Mucosa of stomach (tissue), 1 donor: Measurements from ENCODE around the gene DAO.

Experiments
- H3K27me3 ChIP-seq: one replicate; pipeline ENCODE4 v1.7.0; 2013; ENCODE audit warnings: mild to moderate bottlenecking, low read length; ENCODE audit not compliant: control insufficient read depth, insufficient read depth
- H3K36me3 ChIP-seq: one replicate; pipeline ENCODE4 v1.7.0; 2013; ENCODE audit warnings: low read length; ENCODE audit not compliant: control insufficient read depth, insufficient read depth
- H3K4me1 ChIP-seq: one replicate; pipeline ENCODE4 v1.7.0; 2013; ENCODE audit warnings: mild to moderate bottlenecking, low read length; ENCODE audit not compliant: control insufficient read depth, insufficient read depth
- H3K4me3 ChIP-seq: one replicate; pipeline ENCODE4 v1.7.0; 2013; ENCODE audit warnings: low read length
- H3K9ac ChIP-seq: one replicate; pipeline ENCODE4 v1.7.0; 2013; ENCODE audit warnings: mild to moderate bottlenecking, low read length, moderate library complexity
- H3K9me3 ChIP-seq: one replicate; pipeline ENCODE4 v1.7.0; 2013; ENCODE audit warnings: mild to moderate bottlenecking, low read length, moderate library complexity; ENCODE audit not compliant: control insufficient read depth
- donor health status: Pancreatic carcinoma.

Gene DAO

GRCh38 chr12:108879615-108880254 lies at the start of gene DAO:
TSS of gene DAO (plus strand) at chr12:108880092. CDS start at chr12:108885007, 4,915 bp downstream.
- Histone ChIP-seq H3K4me1 (no peaks in the 10 kb centered on the region), H3K4me3 (no peak within 1 kb of the TSS), H3K9ac (no peak within 1 kb of the TSS), H3K9me3 (no peaks in the 10 kb centered on the region), H3K27me3 (no peaks in the 10 kb centered on the region), H3K36me3 (no peaks in the 10 kb centered on the region)

GRCh38 chr12:108831309-108831991 lies 48.4 kb upstream of the DAO start:
- Histone ChIP-seq H3K4me1 (peaks cover 28% of the 10 kb centered on the region), H3K9ac (no peak overlapping the region)

GRCh38 chr12:108832208-108832607 lies 47.7 kb upstream of the DAO start:
- Histone ChIP-seq H3K27me3 (no peaks in the 10 kb centered on the region), H3K9me3 (no peaks in the 10 kb centered on the region), H3K36me3 (no peaks in the 10 kb centered on the region), H3K4me1 (peaks cover 25% of the 10 kb centered on the region), H3K9ac (no peak overlapping the region), H3K4me3 (no peak overlapping the region)

More at GRCh38 chr12:108831309-108831991, 48.4 kb upstream of the DAO start:
- Histone ChIP-seq H3K4me3 (no peak overlapping the region), H3K27me3 (no peaks in the 10 kb centered on the region), H3K36me3 (no peaks in the 10 kb centered on the region), H3K9me3 (no peaks in the 10 kb centered on the region)

DNA sequence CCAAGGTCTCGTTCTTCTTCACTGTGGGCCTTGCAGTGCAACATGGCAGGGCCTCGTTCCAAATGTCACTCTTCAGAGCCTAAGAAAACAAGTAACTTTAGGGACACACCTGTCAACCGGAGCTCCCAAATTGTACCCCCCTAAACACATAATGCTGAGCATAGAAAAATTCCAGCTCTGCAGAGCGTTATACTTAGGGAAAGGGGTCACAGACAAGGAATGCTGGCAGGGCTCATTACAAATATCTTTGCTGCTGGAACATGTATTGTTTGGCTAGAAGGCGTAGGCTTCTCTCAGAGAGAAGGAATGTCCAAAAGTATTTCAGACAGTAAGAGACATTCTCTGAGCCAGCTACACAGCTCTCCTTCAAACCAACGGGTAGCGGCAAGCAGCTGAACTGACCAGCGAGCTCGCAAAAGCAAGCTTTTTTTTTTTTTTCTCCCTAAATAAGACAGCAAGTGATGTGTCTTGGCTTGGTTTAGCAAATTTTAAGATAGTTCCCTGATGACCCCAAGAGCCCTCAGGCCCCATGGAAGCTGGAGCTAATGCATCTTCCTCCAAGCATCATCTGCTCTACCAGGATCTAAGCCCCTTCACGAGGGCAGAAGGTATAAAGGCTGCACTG lies 47.0 kb upstream of the DAO start:
- Histone ChIP-seq H3K4me3 (no peak overlapping the region), H3K9ac (no peak overlapping the region), H3K36me3 (no peaks in the 10 kb centered on the region), H3K27me3 (no peaks in the 10 kb centered on the region), H3K9me3 (no peaks in the 10 kb centered on the region), H3K4me1 (peaks cover 19% of the 10 kb centered on the region)

DNA sequence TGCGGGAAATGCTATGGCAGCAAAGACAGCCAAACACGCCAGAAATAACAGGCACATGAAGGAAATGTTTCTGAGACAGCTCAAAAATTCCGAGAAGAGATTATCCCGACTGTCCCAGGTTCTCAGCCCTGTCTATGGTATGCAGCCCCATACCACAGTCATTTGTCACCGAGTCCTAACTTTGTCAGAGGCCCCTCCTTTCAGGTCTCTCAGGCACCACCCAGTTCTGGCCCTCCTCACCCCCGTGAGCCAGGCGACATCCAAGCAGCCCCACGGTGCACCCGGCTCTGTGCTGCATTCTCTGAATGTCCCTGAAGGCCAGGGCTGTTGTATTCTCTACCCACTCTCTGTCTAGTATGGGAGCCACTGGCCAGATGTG lies 46.5 kb upstream of the DAO start:
- peaks cover 17% of the 10 kb centered on the region for H3K4me1 ChIP-seq
- H3K36me3 ChIP-seq = no peaks in the 10 kb centered on the region
- no peaks in the 10 kb centered on the region for H3K27me3 ChIP-seq
- H3K4me3 ChIP-seq = no peak overlapping the region
- no peaks in the 10 kb centered on the region for H3K9me3 ChIP-seq
- H3K9ac ChIP-seq = no peak overlapping the region

- Histone ChIP-seq H3K4me3 (no peak overlapping the region), H3K36me3 (no peaks in the 10 kb centered on the region), H3K4me1 (peaks cover 20% of the 10 kb centered on the region), H3K9ac (no peak overlapping the region), H3K27me3 (no peaks in the 10 kb centered on the region), H3K9me3 (no peaks in the 10 kb centered on the region)
Measured at GRCh38 chr12:108833757-108834472, 46.0 kb upstream of the DAO start.

DNA sequence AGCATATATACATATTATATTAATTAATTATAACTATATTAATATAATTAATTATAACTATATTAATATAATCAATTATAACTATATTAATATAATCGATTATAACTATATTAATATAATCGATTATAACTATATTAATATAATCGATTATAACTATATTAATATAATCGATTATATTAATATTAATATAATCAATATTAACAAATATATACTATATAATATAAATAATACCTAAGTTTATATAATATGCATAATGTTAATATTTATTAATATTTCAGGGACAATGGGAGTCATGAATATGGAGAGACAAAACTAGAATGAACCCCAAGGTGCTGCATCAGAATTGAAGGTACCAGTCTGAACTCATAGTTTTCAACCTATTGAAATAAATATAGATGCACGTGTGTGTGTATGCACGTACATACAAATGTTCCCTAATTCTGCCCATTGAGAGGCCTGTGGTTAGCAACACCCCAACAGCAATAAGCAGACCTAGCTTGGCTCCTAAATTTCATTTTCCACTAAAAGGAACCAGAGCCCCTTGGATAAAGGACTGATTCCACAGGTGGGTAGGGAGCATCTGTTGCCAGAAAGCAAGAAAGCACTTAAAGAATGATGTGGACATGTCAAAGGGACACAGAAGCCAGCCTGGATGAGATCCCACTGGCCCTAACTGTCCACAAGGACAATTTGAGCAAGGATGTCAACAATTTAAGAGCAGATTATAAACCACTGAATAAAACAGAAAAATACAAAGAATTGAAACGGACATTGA lies 43.8 kb upstream of the DAO start:
- no peaks in the 10 kb centered on the region for H3K36me3 ChIP-seq
- no peak overlapping the region for H3K4me3 ChIP-seq
- no peaks in the 10 kb centered on the region for H3K27me3 ChIP-seq
- H3K4me1 ChIP-seq = peaks cover 31% of the 10 kb centered on the region
- no peak overlapping the region for H3K9ac ChIP-seq
- H3K9me3 ChIP-seq = no peaks in the 10 kb centered on the region

DNA sequence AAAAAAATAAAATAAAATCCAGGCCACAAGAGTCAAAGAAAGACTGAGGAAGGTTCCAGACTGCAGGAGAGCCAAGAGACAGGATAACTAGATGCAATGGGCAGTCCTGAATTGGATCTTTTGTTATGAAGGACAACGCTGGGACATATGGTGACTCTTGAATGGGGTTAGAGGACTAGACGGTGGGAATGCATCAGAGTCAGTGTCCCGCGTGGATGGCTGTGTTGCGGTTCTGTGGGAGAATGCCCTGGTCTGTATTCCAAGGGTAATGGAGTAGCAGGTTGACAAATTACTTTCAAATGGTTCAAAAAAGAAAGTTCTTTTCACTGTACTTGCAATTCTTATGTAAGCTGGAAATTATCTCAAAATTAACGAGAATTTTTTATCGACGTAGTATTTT lies 42.7 kb upstream of the DAO start:
- H3K9ac ChIP-seq = no peak overlapping the region
- H3K9me3 ChIP-seq = no peaks in the 10 kb centered on the region
- no peaks in the 10 kb centered on the region for H3K27me3 ChIP-seq
- H3K4me1 ChIP-seq = peaks cover 31% of the 10 kb centered on the region
- no peaks in the 10 kb centered on the region for H3K36me3 ChIP-seq
- H3K4me3 ChIP-seq = no peak overlapping the region

DNA sequence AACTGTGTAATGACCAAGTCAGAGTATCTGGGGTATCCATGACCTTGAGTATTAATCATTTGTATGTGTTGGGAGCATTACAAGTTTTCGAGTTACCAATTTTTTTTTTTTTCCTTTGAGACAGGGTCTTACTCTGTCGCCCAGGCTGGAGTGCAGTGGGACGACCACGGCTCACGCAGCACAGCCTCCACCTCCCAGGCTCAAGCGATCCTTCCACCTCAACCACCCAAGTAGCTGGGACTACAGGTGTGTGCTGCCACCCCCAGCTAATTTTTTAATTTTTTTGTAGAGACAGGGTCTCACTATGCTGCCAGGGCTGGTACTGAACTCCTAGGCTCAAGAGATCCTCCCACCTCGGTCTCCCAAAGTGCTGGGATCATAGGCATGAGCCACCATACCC lies 42.2 kb upstream of the DAO start:
- Histone ChIP-seq H3K36me3 (no peaks in the 10 kb centered on the region), H3K27me3 (no peaks in the 10 kb centered on the region), H3K4me1 (peaks cover 27% of the 10 kb centered on the region), H3K9me3 (no peaks in the 10 kb centered on the region), H3K4me3 (no peak overlapping the region), H3K9ac (no peak overlapping the region)

GRCh38 chr12:108838194-108839017 lies 41.5 kb upstream of the DAO start:
- H3K9ac ChIP-seq = no peak overlapping the region
- no peaks in the 10 kb centered on the region for H3K9me3 ChIP-seq
- H3K4me1 ChIP-seq = peaks cover 20% of the 10 kb centered on the region
- no peak overlapping the region for H3K4me3 ChIP-seq
- H3K36me3 ChIP-seq = no peaks in the 10 kb centered on the region
- no peaks in the 10 kb centered on the region for H3K27me3 ChIP-seq
